Epidermal melanocyte (primary cell): ENCODE results near the gene TIE1.

Source experiments
- DNase-seq: peaks from one replicate; pipeline ENCODE4 v3.0.0; 2011; ENCODE audit warnings: low spot score; ENCODE audit not compliant: insufficient read length

Gene TIE1

GRCh38 chr1:43273708-43274107 lies 27.1 kb upstream of the TIE1 start:
- DNase-seq = no peak

DNA sequence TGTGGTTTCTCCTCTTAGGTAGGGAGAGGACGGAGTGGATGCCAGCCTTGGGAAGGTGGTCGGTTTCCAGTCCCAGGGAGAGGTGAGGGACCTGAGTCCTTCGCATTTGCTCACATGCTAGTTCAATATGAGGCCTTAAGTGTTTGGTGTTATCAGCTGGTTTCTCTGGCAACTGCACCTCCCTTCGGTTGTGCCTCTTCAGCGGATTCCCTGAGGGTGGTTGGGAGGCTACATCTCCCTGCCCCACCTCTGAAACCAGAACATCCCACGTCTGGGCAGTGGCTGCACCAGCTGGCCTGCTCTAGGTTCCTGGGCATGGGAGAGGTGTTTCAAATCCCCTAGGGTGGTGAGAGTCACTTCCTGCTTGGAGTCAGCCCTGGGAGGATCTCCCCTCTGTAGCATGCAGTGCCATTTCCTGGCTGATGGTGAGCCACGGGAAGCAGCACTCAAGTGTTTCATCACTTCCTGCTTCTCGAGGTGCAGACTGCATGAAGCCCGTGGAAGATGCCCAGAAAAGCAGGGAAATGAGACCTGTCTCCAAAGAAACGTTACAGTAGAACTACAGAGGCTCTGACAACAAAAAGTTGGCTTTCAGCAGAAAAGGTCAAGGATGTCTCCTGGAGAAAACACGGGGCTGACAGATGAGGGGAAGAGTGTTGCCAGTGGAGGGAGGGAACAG lies 26.5 kb upstream of the TIE1 start:
- DNase-seq = no peak

DNA sequence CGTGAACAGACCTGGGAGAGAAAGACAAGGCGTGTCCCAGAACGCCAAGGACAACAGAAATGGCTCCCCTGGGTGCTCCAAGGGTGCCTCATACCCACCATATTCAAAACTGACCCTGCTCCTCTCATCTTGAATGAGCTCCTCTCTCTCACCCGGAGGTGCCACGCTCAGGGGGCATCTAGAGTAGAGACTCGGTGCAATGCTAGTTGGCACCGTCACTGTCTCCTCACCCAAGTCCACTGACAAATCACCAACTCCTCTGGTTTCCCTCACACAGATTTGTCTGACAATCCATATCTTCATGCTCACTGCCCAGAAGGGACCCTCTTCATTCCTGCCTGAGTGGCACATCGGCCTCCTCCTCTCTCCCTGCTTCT lies 26.0 kb upstream of the TIE1 start:
- no peak for DNase-seq

GRCh38 chr1:43275826-43276620 lies 24.8 kb upstream of the TIE1 start:
- no peak for DNase-seq

- no peak for DNase-seq
These were observed 24.1 kb upstream of the TIE1 start for GRCh38 chr1:43276673-43277072.

- DNase-seq = no peak
These were observed 23.5 kb upstream of the TIE1 start for GRCh38 chr1:43277116-43277876.

DNA sequence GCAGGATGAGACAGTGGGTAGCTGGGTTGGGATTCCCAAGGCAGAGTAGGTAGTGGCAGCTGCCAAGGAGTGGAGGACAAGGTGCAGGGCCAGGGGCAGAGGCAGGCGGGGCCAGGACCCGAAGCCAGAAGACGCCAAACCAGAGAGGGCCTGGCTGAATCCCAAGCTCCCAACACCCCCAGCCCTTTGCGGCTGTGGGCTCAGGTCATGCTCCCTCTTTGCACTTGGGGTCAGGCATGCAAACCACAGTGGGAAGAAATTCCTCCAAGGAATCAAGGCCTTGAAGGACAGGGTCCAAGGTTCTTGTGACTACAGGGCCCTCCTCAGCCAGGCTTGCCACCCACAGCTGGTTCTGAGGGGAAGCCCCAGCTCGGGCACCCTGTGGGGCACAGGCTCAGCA lies 21.6 kb upstream of the TIE1 start:
- DNase-seq = no peak

GRCh38 chr1:43279666-43280065 lies 21.1 kb upstream of the TIE1 start:
- DNase-seq = peak; percentile 10

GRCh38 chr1:43280692-43281091 lies 20.1 kb upstream of the TIE1 start:
- DNase-seq = peak; percentile 3

- no peak for DNase-seq
These were observed 18.3 kb upstream of the TIE1 start for GRCh38 chr1:43282220-43283195.

- no peak for DNase-seq
These were observed 16.7 kb upstream of the TIE1 start for GRCh38 chr1:43284065-43284464.

- DNase-seq = no peak
These were observed 16.2 kb upstream of the TIE1 start for GRCh38 chr1:43284546-43285110.

DNA sequence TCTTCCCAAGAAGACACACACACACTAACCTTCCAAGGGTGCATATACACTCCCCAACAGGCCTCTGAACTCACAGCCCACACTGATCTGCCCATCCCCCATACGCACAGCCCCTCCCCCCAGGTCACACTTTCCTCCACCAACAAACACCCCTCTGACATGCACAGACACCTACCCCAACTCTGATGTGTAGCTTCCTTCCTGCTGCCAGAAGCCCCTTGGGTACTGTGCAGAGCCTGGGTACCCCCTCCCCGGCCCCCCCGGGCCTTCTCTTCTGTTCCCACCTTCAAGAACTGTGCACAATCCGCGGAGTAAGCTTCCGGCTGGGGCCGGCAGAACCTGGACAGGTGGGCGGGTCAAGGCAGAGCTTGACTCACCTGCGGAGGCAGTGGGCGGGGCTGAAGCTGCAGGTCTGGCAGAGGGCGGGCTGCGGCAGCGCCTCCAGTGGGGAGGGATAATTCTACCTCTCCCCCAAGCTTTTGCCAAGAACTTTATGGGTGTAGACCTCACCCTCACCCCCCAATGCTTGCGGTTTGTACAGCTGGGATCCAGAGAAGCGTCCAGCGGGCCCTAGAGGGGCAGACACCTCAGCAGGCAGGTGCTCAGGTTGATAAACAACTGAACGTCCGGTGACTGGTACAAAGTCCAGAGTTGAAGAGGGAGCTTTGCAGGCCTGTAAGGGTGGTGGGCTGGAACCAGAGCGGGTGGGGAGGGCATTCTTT lies 15.4 kb upstream of the TIE1 start, which contains the start of gene C1orf210:
TSS of gene C1orf210 (minus strand) at position 313 of the 722 bp plus-strand sequence. CDS start 2,311 bp downstream, outside the sequence.
- no peak for DNase-seq

DNA sequence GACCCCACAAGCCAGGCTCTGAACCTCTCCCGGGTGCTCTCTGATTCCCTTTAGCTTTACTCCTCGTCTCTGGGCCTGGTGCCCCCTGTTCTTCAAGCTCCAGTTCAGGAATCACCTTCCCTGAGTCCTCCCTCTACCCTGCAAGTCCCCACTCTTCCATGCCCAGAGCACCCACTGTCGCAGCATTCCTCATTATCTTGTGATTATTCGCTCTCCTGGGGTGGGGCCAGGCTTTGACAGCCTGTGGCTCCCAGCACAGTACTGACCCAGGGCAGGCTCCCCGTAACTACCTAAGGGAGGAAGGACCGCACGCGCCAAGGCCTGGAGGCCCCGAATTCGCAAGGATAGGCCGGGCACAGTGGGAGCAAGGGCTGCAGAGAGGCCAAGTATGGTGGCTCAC lies 14.7 kb upstream of the TIE1 start:
- no peak for DNase-seq

DNA sequence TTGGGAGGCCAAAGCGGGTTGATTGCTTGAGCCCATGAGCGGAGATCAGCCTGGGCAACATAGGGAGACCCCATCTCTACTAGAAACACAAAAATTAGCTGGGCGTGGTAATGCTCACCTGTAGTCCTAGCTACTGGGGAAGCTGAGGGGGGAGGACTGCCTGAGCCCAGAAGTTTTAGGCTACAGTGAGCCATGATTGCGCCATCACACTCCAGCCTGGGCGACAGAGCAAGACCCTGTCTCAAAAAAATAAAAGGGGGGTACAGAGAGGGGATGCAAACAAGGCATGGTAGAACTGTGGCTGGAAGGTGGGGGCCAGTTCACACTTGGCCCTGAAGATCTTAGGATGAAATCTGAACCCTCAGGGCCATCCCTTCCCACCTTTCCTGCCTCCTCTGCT lies 14.2 kb upstream of the TIE1 start:
- no peak for DNase-seq

DNA sequence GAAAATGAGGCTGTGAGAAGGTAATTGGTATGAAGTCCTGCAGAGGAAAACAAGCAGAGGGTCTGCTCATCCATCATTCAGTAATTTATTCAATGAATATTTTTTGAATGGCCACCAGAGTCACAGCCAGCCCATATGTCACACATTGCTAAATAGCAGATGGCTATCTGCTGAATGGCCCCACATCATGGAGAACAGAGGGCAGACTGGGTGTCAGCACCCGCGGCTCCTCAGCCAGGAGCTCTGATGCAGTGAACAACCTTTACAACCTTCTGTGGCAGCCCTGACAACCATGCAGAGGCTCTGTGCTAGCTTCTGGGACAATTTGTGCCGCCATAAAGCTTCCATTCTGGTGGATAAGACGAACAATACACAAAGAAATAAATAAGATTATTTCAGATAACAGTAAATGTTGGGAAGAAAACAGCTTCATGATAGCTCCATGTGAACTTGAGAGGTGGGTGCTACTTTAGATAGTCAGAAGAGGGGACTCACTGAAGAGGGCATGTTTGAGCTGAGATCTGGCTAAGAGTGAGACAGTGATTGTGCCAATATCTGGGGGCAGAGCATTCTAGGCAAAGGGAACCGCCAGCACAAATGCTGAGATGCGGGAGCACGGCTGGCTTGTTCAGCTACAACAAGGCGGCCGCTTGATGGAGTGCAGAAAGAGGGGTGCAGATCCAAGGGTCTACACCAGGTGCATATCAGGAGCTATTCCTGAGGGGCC lies 12.6 kb upstream of the TIE1 start:
- DNase-seq = no peak

GRCh38 chr1:43288785-43289706 lies 11.7 kb upstream of the TIE1 start:
- no peak for DNase-seq

GRCh38 chr1:43292216-43292615 lies 8.6 kb upstream of the TIE1 start:
- DNase-seq = no peak
